ENCODE results near the gene SPATA6L.

The SPATA6L gene

GRCh38 chr9:4548811-4549725 lies 117.2 kb downstream of the SPATA6L start:
- peak; percentile 4 for DNase-seq (ENCODE audit: low read depth)

Measured in activated T-cell treated with anti-CD3 and anti-CD28 coated beads for 48 hours (primary cell).